Esophagus muscularis mucosa (tissue), 4 donors: ENCODE data around the gene LRRC8D.

Source experiments
- EP300 ChIP-seq: sonication (generic); formaldehyde crosslinking; IDR thresholded peaks from one replicate; pipeline ENCODE4 v1.6.1; 2017; ENCODE audit warnings: antibody characterized with exemption
- POLR2A ChIP-seq: fragments of 450-650 bp; IDR thresholded peaks from one replicate; pipeline ENCODE4 v1.6.1; 2017; ENCODE audit warnings: antibody characterized with exemption, moderate library complexity, mild to moderate bottlenecking, low read depth
- POLR2AphosphoS5 ChIP-seq, 2 donors: sonication (generic); formaldehyde crosslinking; IDR thresholded peaks; one replicate each; pipeline ENCODE4 v1.6.1; 2017; ENCODE audit warnings: antibody characterized with exemption in 2 of 2
- TF ChIP-seq, protein P1 (sequence below), 3 experiments: fragments of 200-600 bp in 2 of 3; fragments of 450-650 bp in 1 of 3; sonication (generic) in 2 of 3; IDR thresholded peaks; one replicate each; pipeline ENCODE4 v1.5.1; 2017 to 2019; ENCODE audit warnings: antibody characterized with exemption in 3 of 3, mild to moderate bottlenecking in 2 of 3, moderate library complexity in 1 of 3

GRCh38 chr1:89786628-89787214, 34.1 kb upstream of the LRRC8D start:
- TF ChIP-seq, protein P1, sequence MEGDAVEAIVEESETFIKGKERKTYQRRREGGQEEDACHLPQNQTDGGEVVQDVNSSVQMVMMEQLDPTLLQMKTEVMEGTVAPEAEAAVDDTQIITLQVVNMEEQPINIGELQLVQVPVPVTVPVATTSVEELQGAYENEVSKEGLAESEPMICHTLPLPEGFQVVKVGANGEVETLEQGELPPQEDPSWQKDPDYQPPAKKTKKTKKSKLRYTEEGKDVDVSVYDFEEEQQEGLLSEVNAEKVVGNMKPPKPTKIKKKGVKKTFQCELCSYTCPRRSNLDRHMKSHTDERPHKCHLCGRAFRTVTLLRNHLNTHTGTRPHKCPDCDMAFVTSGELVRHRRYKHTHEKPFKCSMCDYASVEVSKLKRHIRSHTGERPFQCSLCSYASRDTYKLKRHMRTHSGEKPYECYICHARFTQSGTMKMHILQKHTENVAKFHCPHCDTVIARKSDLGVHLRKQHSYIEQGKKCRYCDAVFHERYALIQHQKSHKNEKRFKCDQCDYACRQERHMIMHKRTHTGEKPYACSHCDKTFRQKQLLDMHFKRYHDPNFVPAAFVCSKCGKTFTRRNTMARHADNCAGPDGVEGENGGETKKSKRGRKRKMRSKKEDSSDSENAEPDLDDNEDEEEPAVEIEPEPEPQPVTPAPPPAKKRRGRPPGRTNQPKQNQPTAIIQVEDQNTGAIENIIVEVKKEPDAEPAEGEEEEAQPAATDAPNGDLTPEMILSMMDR (IDR thresholded peaks at IDR 0.05), result no peak
- TF ChIP-seq POLR2A (no peak), POLR2AphosphoS5 (IDR thresholded peaks at IDR 0.05) (no peak), EP300 (no peak)
